Mammary epithelial cell (primary cell): ENCODE measurements around the gene MED22.

Experiments used
- CTCF ChIP-seq, 2 donors: IDR thresholded peaks in 1 of 2; conservative IDR thresholded peaks in 1 of 2; 2 replicates each; pipeline ENCODE4 v1.5.1; 2011 to 2012; ENCODE audit warnings: inconsistent platforms in 2 of 2, low read length in 2 of 2, mild to moderate bottlenecking in 2 of 2, control low read depth in 1 of 2, low read depth in 1 of 2; ENCODE audit not compliant: insufficient read depth in 1 of 2; ENCODE audit errors: extremely low read depth in 1 of 2
- EZH2 ChIP-seq: IDR thresholded peaks from 2 replicates; pipeline ENCODE4 v1.6.1; 2012; ENCODE audit warnings: low read length, inconsistent platforms, borderline replicate concordance

- TF ChIP-seq CTCF (conservative IDR thresholded peaks at IDR 0.05 in 1 of 2, IDR thresholded peaks at IDR 0.05 in 1 of 2; ENCODE audit: extremely low read depth in 1 of 2, insufficient read depth in 1 of 2, low read depth in 1 of 2, low read length in 2 of 2) (no peak), EZH2 (no peak)
Measured at GRCh38 chr9:133340256-133340655, 7.7 kb downstream of the MED22 start.
